Peyer's patch (tissue), 4 donors: ENCODE measurements around the gene TRIM34. TPM values are rescaled to one million over a fixed set of nuclear protein-coding genes. Genes with fewer than 3 reads are reported as not detected.
"Not testable (repeated sequence)": the region's sequence is repeated elsewhere in the genome, so short reads cannot be mapped to it uniquely, and the experiment has no call there.

Source experiments
- DNase-seq, 3 donors: peaks; one replicate each; pipeline ENCODE4 v3.0.0-alpha.2; 2017 to 2019
- H3K27ac ChIP-seq, 4 donors: fragments of 200-600 bp; sonication (generic); one replicate each; pipeline ENCODE4 v1.5.1; 2016 to 2019
- H3K27me3 ChIP-seq, 2 donors: fragments of 200-600 bp; sonication (generic); one replicate each; pipeline ENCODE4 v1.5.1; 2019
- H3K36me3 ChIP-seq, 3 donors: fragments of 200-600 bp; sonication (generic); one replicate each; pipeline ENCODE4 v1.5.1; 2016 to 2019
- H3K4me1 ChIP-seq, 4 donors: fragments of 200-600 bp; sonication (generic); one replicate each; pipeline ENCODE4 v1.5.1; 2016 to 2019
- H3K4me3 ChIP-seq, 4 donors: fragments of 200-600 bp; sonication (generic); 1 replicate in 3 of 4; 2 replicates in 1 of 4; pipeline ENCODE4 v1.5.1; 2016 to 2019; ENCODE audit warnings: mild to moderate bottlenecking in 1 of 4
- H3K9me3 ChIP-seq, 4 donors: fragments of 200-600 bp; sonication (generic); one replicate each; pipeline ENCODE4 v1.5.1; 2016 to 2019; ENCODE audit warnings: mild to moderate bottlenecking in 1 of 4
- POLR2A ChIP-seq, 2 donors: fragments of 450-650 bp; IDR thresholded peaks; one replicate each; pipeline ENCODE4 v1.5.1; 2017; ENCODE audit warnings: antibody characterized with exemption in 2 of 2, mild to moderate bottlenecking in 2 of 2, moderate library complexity in 2 of 2
- total RNA-seq, 4 donors: library from RNA; depleted of rRNA; stranded (reverse); fragments of >200 nt; gene quantifications; one replicate each; pipeline ENCODE4 v1.1.0, GENCODE V29; 2016
- TF ChIP-seq, protein P1 (sequence below), 6 experiments: fragments of 450-650 bp in 4 of 6; fragments of 200-600 bp in 2 of 6; sonication (generic) in 1 of 6; IDR thresholded peaks; one replicate each; pipeline ENCODE4 v1.5.1; 2017 to 2019; ENCODE audit warnings: antibody characterized with exemption in 6 of 6, mild to moderate bottlenecking in 3 of 6, moderate library complexity in 1 of 6

The TRIM34 gene
- total RNA-seq, 4 donors from 2014 or later, result 6.7 to 14.9 (median 11.0) TPM

DNA sequence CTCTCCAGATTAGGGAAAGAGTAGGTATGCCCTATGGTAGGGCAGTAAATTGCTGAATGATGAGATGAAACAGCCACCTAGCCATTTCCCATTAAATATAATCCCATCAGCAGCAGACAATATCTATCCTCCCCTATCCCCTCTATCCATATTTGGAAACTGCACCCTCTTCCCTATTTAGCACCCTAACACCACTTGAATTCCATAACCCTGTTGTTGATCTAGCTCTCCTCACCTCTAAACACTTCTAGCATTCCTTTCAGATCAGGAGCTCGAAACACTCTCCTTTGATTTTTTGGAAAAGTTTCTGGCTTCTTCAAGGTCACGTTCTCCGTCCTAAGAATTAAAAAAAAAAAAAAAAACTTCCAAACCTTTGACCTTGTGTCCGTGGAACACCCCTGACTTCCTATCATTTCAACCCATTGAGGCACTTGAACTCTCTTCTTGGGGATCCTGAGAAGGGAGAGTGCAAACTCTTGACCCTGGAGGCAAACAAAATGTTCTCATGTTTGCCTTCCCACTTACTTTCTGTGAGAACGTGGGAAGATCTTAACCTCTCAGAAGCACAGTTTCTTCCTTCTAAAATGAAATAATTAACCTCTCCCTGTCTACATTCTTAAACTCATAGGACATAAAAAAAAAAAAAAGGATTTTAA is 41.1 kb downstream of the TRIM34 start:
- DNase-seq, result no peak
- H3K27ac ChIP-seq, result no peak overlapping the region
- no peak overlapping the region for H3K4me3 ChIP-seq
- TF ChIP-seq, protein P1, sequence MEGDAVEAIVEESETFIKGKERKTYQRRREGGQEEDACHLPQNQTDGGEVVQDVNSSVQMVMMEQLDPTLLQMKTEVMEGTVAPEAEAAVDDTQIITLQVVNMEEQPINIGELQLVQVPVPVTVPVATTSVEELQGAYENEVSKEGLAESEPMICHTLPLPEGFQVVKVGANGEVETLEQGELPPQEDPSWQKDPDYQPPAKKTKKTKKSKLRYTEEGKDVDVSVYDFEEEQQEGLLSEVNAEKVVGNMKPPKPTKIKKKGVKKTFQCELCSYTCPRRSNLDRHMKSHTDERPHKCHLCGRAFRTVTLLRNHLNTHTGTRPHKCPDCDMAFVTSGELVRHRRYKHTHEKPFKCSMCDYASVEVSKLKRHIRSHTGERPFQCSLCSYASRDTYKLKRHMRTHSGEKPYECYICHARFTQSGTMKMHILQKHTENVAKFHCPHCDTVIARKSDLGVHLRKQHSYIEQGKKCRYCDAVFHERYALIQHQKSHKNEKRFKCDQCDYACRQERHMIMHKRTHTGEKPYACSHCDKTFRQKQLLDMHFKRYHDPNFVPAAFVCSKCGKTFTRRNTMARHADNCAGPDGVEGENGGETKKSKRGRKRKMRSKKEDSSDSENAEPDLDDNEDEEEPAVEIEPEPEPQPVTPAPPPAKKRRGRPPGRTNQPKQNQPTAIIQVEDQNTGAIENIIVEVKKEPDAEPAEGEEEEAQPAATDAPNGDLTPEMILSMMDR (IDR thresholded peaks at IDR 0.05), result no peak
- no peak for TF ChIP-seq POLR2A (IDR thresholded peaks at IDR 0.05)
- H3K4me1 ChIP-seq, result no peaks in the 10 kb centered on the region
- no peaks in the 10 kb centered on the region for H3K27me3 ChIP-seq
- H3K36me3 ChIP-seq, result peaks cover 0 to 62% (median 0%) of the 10 kb centered on the region in 3 donors
- no peaks in the 10 kb centered on the region for H3K9me3 ChIP-seq

DNA sequence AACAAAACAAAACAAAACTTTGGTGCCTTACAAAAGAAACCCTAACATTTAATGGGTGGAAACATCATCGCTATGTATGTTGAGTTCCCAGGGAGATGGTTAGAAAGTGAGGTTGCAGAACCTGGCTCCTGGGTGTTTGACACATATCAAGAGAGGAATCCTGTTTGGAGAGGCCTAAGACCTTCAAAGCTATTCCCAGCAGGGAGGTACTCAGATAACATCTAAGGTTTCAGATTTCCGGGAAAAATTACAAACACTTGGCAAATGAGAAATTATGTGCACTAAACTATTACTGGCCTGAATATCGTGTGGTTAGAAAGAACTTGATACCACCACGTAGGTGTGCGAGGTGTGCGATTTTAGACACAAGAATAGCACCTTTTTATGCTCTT is 41.6 kb downstream of the TRIM34 start:
- TF ChIP-seq, protein P1 (IDR thresholded peaks at IDR 0.05), result no peak
- no peak for TF ChIP-seq POLR2A (IDR thresholded peaks at IDR 0.05)
- Histone ChIP-seq H3K27me3 (no peaks in the 10 kb centered on the region), H3K36me3 (peaks cover 0 to 65% (median 0%) of the 10 kb centered on the region in 3 donors), H3K27ac (no peak overlapping the region), H3K9me3 (no peaks in the 10 kb centered on the region), H3K4me1 (no peaks in the 10 kb centered on the region), H3K4me3 (no peak overlapping the region)
- DNase-seq, result no peak

DNA sequence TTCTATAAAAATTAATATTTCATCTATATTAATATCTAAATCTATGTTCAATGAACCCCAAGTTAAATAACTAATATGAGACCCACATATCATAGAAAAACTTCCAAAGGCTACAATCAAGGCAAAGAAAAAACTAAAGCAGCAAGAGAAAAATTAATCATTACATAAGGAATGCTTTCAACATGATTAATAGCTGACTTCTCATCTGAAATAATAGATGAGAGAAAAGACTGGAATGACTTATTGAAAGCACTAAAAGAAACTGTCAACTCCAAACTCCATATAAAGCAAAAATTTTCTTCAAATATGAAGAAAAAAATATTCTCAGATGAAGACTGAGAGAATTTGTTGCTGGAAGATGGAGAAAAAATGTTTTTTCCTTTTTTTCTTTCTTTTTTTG is 47.0 kb downstream of the TRIM34 start:
- H3K9me3 ChIP-seq, result no peaks in the 10 kb centered on the region
- no peak for TF ChIP-seq POLR2A (IDR thresholded peaks at IDR 0.05)
- TF ChIP-seq, protein P1 (IDR thresholded peaks at IDR 0.05), result no peak

DNA sequence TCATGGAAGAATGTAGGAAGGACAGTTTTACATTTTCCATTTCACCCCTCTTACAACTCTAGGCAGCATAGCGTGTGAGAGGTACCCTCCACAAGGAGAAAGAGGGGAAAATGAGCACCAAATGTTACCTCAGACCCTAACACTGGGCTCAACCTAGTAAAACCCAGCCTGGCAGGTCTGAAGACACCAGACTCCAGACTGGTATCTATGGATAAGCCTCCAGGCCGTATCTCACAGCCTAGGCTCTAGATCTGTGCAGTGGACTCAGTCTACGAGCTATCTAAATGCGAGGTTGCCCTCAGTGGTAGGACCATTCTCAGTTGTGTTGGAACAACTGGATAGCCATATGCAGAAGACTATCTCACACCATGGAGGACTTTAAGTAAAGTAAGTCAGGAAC is 49.6 kb downstream of the TRIM34 start:
- DNase-seq, result no peak
- no peak for TF ChIP-seq POLR2A (IDR thresholded peaks at IDR 0.05)
- TF ChIP-seq, protein P1 (IDR thresholded peaks at IDR 0.05), result no peak
- Histone ChIP-seq H3K27ac (no peak overlapping the region), H3K9me3 (no peaks in the 10 kb centered on the region), H3K27me3 (no peaks in the 10 kb centered on the region), H3K36me3 (peaks cover 0 to 34% (median 0%) of the 10 kb centered on the region in 3 donors), H3K4me1 (no peaks in the 10 kb centered on the region), H3K4me3 (no peak overlapping the region)

More for the DNA sequence above, 47.0 kb downstream of the TRIM34 start:
- Histone ChIP-seq H3K36me3 (peaks cover 0 to 30% (median 0%) of the 10 kb centered on the region in 3 donors), H3K4me1 (no peaks in the 10 kb centered on the region), H3K4me3 (no peak overlapping the region), H3K27me3 (no peaks in the 10 kb centered on the region), H3K27ac (no peak overlapping the region)
- no peak for DNase-seq

DNA sequence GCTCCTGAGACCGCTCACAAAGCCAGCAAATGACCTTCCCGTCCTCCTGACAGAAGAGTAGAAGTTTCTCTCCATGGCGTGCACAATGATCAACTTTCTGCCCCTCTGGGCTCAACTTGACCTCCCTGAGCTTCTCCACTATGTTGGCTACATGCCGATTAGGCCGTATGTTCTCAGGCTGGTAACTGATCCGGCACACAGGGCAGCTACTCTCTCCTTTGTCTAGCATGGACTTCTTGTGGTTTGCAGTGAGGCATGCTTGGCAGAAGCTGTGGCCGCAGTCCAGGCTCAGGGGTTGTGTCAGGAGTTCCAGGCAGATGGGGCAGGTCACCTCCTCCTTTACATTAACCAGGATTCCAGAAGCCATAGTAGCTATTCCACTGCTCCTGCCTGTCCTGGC is 55.0 kb downstream of the TRIM34 start:
- H3K36me3 ChIP-seq, result peaks cover 0 to 27% (median 0%) of the 10 kb centered on the region in 3 donors
- TF ChIP-seq, protein P1 (IDR thresholded peaks at IDR 0.05), result no peak
- no peak for TF ChIP-seq POLR2A (IDR thresholded peaks at IDR 0.05)

DNA sequence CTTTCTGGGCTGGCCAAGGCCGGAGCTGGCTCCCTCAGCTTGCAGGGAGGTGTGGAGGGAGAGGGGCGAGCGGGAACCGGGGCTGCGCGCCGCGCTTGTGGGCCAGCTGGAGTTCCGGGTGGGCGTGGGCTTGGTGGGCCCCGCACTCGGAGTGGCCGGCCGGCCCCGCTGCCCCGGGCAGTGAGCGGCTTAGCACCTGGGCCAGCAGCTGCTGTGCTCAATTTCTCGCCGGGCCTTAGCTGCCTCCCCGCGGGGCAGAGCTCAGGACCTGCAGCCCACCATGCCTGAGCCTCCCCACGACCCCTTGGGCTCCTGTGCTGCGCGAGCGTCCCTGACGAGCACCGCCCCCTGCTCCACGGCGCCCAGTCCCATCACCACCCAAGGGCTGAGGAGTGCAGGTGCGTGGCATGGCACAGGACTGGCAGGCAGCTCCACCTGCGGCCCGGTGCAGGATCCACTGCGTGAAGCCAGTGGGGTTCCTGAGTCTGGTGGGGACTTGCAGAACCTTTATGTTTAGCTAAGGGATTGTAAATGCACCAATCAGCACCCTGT is 58.2 kb downstream of the TRIM34 start:
- H3K4me1 ChIP-seq, DNase-seq, H3K4me3 ChIP-seq, H3K27me3 ChIP-seq, H3K27ac ChIP-seq, H3K9me3 ChIP-seq: not testable (repeated sequence)
- peaks cover 0 to 21% (median 0%) of the 10 kb centered on the region in 3 donors for H3K36me3 ChIP-seq

More for the DNA sequence above, 55.0 kb downstream of the TRIM34 start:
- Histone ChIP-seq H3K27ac (no peak overlapping the region), H3K9me3 (no peaks in the 10 kb centered on the region), H3K4me1 (peaks cover 0 to 4% (median 0%) of the 10 kb centered on the region in 4 donors), H3K4me3 (no peak overlapping the region), H3K27me3 (no peaks in the 10 kb centered on the region)
- no peak for DNase-seq
